ENCODE measurements around the gene NPIPA1.
"Not testable (repeated sequence)": the region's sequence is repeated elsewhere in the genome, so short reads cannot be mapped to it uniquely, and the experiment has no call there.

NPIPA1 gene

DNA sequence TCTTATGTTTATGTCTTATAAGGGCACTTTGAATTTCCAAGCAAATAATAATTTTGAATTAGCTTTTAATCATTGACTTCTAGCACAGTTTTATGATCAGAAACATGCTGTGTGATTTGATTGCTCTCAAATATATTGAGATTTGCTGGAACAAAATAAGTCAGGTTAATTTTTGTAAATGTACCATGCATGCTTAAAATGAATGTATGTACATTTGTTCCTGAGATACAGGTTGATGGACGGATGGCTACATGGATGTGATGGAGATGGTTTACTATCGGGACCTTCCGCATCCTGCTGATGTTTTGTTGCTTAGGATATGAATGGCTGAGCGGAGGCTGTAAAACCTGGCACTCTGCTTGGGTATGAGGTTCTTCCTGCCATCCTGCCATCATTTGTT lies at the start of gene NPIPA1:
Gene NPIPA1 (plus strand): TSS at position 301 of the 400 bp plus-strand sequence. CDS start 0 bp downstream, at position 301.
- not testable (repeated sequence) for DNase-seq (ENCODE audit: low read depth)

DNA sequence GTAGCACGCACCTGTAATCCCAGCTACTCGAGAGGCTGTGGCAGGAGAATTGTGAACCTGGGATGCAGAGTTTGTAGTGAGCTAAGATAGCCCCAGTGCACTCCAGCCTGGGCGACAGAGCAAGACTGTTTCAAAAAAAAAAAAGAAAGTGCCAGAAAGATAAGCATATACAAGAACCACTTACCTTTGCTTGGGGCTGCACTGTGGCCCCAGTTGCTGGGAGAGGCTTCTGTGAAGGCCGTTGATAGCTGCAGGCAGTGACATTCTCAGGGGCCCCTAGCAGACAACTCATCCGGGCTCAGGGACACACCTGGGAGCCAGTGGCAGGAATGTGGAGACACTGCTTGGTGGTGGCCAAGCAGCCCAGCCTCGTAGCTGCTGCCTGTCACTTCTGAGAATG lies 45.1 kb upstream of the NPIPA1 start:
- not testable (repeated sequence) for DNase-seq (ENCODE audit: low read depth)

DNA sequence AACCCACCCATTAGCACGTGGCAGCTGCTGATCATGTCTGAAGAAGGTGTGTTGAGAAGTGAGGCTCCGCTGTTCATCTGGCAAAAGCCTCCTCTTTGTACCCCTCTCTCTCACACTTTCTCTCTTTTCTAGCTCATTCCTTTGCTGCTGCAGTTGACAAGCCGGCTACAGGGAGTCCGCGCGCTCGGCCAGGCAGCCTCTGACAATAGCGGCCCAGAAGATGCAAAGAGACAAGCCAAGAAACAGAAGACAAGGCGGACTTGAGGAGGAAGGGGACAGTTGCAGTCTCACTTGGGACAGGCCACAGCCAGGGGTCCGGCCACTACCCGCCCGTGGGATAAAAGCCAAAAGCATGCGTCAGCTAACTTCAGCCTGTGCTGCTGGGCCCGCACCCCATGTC lies 41.9 kb upstream of the NPIPA1 start:
- DNase-seq (ENCODE audit: low read depth), result not testable (repeated sequence)

DNA sequence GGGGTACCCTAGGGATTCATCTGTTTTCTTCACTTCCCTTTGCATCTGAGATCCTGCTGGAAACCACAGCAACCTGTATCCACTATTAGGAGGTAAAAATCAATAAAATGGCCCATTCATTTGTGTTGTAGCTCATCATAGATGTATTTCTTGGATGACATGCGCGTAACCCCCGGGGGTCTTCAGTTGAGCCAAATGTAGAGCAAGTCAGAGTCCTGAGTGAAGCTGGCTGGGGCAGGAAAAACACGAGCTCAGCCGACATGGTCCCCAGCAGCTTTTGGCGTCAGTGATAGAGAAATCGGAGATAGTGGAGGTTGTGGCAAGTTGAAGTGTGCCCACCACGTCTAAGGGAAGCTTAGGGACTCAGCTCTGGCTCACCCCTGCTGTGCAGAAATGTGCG lies 41.2 kb upstream of the NPIPA1 start:
- DNase-seq (ENCODE audit: low read depth), result not testable (repeated sequence)

DNA sequence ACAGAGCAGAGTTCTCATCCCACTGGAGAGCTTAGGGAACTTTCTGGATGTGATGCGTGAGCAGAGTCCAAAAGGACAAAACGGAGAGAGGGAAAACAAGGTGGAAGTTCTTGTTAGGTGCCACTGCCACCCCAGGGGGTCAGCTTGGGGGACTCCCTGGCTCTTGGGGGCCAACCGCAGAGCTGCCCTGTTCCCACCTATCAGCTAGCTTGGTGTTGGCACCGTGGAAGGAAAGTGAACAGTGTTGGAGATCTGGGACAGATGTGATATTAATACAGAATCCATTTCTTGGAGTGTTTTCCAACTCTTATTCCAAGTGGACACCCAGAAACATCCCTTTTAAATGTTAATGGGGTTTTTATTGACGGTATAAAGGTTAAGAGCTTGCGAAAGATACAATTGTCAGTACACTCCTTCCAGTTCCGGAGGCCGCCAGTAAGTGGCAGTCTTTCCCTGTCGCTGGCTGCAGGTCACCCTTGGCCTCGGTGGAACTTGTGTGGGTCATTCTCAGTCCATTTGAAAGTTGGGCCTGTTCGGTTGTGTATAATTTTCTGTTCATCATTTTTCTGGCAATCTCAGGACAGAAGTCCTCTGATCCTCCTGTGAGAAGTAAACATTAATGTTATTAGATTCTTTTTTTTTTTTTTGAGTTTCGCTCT lies 40.1 kb upstream of the NPIPA1 start:
- DNase-seq (ENCODE audit: low read depth), result not testable (repeated sequence)

DNA sequence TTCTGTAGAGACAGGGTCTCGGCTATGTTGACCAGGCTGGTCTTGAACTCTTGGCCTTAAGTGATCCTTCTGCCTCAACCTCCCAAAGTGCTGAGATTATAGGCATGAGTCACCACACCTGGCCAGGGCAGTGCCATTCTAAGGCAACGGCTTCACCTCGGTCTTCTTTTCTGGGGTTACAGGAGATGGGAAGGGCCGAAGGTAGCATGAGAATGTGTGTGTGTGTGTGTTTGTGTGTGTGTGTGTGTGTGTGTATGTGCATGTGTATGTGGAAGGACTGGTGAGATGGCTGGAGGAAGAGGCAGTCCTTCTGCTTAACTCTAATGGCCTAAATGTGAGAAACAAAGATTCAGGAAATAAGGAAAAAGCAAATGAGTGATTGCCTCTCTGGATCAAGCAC lies 39.1 kb upstream of the NPIPA1 start:
- not testable (repeated sequence) for DNase-seq (ENCODE audit: low read depth)

DNA sequence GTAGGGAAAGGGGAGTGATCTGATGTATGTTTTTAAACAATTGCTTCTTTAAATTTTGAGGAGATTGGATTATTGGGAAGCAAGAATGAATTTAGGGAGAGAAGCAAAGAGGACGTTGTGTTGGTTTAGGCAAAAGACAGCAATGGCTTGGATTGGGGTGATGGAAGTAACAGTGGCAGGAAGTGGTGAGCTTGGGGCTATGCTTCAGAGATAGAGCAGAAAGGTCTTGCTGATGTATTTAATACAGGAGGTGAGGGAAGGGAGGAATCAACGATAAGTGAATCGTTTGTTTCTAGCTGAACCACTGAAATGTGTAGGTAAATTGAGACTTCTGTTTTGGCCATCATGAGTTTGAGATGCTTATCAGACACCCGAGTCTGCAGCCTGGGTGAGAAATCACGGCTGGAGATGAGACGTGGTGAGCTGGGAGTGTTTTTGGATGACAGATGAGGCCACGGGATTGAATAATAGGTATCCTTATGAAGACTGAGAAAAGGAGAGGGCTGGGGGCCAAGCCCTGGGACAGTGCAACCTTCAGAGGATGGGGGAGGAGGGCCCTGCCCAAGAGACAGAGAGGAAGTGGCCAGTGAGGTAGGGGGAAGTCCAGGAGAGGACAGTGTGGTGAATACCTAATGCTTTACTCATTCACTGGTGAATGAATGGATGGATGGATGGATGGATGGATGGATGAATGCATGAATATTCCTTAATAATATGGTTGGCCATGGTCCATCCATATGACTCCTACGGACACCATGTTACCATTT lies 33.9 kb upstream of the NPIPA1 start:
- DNase-seq (ENCODE audit: low read depth), result not testable (repeated sequence)

DNA sequence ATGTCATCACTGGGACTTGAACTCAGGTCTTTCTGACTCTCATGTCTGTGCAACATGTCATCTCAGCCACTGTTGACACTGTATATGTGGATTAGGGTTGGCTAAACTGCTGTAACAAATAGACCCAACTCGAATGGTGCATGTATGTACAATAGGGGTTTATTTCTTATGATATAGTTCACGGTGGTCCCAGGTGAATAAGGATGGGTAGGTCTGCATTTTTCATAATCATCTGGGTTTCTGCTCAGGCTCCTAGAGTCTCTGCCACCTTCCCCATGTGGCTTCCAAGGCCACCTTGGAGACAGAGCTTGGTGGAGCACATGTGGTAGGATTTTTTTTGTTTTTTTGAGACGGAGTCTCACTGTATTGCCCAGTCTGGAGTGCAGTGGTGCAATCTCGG lies 27.5 kb upstream of the NPIPA1 start:
- DNase-seq (ENCODE audit: low read depth), result not testable (repeated sequence)

DNA sequence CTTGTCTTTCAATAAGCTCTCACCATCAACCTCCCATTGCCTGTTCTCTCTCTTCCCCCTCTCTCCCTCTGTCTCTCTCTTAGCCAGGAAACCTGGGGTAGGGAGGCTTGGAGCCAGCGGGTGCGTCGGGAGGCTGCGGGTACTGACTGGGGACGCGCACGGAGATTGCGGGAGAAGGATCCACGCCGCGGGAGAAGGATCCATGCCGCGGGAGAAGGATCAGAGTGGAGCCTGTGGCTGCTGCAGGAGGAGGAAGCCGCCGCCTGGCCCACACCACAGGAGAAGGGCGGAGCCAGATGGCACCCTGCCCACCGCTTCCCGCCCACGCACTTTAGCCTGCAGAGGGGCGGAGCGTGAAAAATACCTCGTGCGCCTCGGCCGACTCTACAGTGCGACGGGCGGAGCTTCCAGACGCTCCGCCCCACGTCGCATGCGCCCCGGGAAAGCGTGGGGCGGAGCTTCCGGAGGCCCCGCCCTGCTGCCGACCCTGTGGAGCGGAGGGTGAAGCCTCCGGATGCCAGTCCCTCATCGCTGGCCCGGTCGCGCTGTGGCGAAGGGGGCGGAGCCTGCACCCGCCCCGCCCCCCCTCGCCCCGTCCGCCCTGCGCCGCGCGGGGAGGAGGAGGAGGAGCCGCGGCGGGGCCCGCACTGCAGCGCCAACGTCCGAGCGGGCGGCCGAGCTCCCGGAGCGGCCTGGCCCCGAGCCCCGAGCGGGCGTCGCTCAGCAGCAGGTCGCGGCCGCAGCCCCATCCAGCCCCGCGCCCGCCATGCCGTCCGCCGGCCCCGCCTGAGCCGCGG lies 26.2 kb upstream of the NPIPA1 start:
- not testable (repeated sequence) for DNase-seq (ENCODE audit: low read depth)

DNA sequence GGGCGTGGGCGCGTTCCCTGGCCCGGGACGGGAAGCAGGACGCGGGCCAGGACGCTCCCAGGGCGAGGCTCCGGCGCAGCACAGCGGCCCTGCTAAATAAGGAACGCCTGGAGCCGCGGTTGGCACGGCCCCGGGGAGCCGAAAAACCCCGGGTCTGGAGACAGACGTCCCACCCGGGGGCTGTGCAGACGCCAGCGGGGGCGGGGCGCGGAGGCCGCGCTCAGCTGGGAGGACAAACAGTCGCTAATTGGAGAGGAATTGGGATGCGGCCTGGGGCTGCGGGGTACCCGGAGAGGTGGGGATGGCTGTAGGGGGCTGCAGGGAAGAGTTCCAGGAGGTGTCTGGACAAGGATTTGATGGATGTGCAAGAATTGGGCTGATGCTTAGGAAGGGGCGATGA lies 25.3 kb upstream of the NPIPA1 start:
- DNase-seq (ENCODE audit: low read depth), result not testable (repeated sequence)

DNA sequence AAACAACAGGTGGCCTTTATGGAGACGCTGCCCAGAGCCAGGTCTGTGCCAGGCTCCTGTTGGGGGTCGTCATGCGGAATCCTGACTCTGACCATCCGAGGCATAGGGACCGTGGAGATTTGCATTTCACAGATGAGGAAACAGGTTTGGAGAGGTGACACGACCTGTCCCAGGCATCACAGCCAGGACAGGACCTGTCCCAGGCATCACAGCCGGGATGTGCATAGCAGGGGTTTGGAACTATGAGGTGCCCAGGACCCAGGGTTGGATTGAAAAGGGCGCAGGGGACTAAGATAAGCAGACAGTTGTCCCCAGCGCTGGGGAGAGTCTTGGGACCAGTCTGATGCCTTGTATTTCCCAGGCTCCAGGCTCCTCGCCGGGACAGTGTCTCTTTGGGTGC lies 24.7 kb upstream of the NPIPA1 start:
- DNase-seq (ENCODE audit: low read depth), result not testable (repeated sequence)

DNA sequence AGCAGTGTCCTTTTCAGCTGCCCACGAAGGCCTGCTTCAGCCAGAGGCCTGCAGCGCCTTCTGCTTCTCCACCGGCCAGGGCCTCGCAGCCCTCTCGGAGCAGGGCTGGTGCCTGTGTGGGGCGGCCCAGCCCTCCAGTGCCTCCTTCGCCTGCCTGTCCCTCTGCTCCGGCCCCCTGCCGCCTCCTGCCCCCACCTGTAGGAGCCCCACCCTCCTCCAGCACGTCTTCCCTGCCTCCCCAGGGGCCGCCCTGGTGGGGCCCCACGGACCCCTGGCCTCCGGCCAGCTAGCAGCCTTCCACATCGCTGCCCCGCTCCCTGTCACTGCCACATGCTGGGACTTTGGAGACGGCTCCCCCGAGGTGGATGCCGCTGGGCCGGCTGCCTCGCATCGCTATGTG lies 18.7 kb upstream of the NPIPA1 start:
- not testable (repeated sequence) for DNase-seq (ENCODE audit: low read depth)

DNA sequence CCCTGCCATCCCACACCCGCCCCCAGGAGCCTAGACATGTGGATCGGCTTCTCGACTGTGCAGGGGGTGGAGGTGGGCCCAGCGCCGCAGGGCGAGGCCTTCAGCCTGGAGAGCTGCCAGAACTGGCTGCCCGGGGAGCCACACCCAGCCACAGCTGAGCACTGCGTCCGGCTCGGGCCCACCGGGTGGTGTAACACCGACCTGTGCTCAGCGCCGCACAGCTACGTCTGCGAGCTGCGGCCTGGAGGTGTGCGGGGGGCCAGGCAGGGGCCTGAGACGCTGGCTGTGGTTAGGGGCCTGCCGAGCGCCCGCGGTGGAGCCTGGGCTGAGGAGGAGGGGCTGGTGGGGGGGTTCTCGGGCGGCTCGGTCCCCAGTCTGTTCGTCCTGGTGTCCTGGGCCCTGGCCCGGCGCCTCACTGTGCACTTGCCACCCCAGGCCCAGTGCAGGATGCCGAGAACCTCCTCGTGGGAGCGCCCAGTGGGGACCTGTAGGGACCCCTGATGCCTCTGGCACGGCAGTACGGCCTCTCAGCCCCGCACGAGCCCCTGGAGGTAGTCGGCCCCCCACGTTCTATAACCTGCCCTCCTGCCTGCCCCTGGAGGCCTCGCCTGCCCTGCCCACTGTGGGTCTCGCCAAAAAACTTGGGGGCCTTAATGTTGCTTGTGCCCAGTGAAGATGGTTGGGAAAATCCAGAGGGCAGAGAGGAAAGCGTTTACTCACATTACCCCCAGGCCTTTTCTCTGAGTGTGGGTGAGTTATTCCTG lies 17.2 kb upstream of the NPIPA1 start:
- not testable (repeated sequence) for DNase-seq (ENCODE audit: low read depth)

DNA sequence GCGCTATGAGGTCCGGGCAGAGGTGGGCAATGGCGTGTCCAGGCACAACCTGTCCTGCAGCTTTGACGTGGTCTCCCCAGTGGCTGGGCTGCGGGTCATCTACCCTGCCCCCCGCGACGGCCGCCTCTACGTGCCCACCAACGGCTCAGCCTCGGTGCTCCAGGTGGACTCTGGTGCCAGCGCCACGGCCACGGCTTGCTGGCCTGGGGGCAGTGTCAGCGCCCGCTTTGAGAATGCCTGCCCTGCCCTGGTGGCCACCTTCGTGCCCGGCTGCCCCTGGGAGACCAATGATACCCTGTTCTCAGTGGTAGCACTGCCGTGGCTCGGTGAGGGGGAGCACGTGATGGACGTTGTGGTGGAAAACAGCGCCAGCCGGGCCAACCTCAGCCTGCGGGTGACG lies 15.0 kb upstream of the NPIPA1 start:
- not testable (repeated sequence) for DNase-seq (ENCODE audit: low read depth)

DNA sequence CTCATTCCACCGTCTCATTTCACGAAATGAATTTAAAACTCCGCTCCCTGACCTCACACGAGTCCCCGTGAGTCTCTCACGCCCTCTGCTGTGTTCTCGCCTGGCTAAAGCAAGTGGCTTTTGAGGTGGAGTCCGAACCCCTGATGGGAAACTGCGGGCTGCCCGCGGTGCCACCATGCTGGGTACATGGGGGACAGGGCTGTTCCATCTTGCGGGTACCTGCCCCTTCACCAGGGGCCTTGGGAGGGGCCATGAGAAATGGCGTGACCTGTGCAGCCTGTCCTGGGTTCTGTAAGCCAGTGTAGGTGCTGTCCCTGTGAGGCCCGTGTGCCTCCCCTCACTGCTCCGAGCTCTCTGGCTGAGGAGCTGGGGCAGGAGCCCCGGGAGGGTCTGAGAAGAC lies 14.3 kb upstream of the NPIPA1 start:
- DNase-seq (ENCODE audit: low read depth), result not testable (repeated sequence)

DNA sequence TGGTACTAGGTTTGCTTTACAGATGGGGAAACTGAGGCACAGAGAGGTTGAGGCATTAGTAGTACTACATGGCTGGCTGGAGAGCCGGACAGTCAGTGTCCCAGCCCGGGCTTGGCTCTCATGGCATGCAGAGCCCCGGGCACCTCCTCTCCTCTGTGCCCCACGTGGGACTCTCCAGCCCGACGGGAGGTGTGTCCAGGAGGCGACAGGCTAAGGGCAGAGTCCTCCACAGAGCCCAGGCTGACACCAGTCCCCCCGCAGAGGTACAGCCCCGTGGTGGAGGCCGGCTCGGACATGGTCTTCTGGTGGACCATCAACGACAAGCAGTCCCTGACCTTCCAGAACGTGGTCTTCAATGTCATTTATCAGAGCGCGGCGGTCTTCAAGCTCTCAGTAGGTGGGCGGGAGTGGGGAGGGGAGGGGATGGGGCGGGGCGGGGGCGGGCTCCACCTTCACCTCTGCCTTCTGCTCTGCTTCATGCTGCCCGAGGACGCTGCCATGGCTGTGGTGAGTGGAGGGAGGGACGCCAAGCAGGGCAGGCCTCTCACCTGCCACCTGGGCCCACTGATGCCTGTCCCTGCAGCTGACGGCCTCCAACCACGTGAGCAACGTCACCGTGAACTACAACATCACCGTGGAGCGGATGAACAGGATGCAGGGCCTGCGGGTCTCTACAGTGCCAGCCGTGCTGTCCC lies 13.7 kb upstream of the NPIPA1 start:
- not testable (repeated sequence) for DNase-seq (ENCODE audit: low read depth)

DNA sequence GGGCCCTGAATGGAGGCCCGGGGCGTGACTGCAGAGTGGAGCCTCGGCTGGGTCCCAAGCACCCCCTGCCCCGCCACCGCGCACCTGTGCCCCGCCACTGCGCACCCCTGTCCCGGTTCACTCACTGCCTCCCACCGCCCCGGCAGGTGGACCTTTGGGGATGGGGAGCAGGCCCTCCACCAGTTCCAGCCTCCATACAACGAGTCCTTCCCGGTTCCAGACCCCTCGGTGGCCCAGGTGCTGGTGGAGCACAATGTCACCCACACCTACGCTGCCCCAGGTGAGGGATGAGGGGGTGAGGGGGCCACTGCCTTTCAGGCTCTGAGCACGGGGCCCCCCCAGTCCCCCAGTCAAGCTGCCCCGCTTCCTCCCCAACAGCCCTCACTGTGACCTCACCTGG lies 12.9 kb upstream of the NPIPA1 start:
- DNase-seq (ENCODE audit: low read depth), result not testable (repeated sequence)

DNA sequence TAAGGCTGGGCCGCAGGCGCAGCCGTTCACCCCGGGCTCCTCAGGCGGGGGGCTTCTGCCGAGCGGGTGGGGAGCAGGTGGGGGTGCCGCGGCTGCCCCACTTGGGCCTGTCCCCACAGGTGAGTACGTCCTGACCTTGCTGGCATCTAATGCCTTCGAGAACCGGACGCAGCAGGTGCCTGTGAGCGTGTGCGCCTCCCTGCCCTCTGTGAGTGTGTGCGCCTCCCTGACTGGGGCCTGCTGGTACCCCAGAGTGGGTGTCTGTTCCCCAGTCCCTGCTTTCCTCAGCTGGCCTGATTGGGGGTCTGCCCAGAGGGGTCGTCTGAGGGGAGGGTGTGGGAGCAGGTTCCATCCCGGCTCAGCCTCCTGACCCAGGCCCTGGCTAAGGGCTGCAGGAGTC lies 12.3 kb upstream of the NPIPA1 start:
- DNase-seq (ENCODE audit: low read depth), result not testable (repeated sequence)

DNA sequence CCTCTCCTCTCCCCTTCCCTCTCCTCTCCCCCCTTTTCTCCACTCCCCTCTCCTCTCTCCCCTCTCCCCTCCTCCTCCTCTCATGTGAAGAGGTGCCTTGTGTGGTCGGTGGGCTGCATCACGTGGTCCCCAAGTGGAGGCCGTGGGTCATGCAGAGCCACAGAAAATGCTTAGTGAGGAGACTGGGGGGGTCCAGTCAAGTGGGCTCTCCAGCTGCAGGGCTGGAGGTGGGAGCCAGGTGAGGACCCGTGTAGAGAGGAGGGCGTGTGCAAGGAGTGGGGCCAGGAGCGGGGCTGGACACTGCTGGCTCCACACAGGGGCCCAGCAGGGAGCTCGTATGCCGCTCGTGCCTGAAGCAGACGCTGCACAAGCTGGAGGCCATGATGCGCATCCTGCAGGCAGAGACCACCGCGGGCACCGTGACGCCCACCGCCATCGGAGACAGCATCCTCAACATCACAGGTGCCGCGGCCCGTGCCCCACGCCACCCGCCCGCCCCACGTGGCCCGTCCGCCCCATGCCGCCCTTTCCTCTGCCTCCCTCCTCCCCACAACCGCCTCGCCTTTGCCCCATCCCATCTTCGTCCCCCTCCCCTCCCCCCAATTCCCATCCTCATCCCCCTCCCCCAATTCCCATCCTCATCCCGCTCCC lies 9.1 kb upstream of the NPIPA1 start:
- not testable (repeated sequence) for DNase-seq (ENCODE audit: low read depth)

DNA sequence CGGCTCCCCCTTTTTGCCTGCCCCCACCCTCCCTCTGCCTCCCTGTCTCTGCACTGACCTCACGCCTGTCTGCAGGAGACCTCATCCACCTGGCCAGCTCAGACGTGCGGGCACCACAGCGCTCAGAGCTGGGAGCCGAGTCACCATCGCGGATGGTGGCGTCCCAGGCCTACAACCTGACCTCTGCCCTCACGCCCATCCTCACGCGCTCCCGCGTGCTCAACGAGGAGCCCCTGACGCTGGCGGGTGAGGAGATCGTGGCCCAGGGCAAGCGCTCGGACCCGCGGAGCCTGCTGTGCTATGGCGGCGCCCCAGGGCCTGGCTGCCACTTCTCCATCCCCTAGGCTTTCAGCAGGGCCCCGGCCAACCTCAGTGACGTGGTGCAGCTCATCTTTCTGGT lies 8.1 kb upstream of the NPIPA1 start:
- DNase-seq (ENCODE audit: low read depth), result not testable (repeated sequence)

DNA sequence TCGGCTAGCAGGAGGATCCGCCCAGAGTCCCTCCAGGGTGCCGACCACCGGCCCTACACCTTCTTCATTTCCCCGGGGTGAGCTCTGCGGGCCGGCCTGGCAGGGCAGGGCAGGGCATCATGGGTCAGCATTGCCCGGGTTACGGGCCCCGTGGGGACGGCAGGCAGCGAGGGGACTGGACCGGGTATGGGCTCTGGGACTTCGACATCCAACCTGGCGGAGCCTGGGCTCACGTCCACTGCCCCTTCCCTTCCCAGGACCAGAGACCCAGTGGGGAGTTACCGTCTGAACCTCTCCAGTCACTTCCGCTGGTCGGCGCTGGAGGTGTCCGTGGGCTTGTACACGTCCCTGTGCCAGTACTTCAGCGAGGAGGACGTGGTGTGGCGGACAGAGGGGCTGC lies 7.0 kb upstream of the NPIPA1 start:
- not testable (repeated sequence) for DNase-seq (ENCODE audit: low read depth)
